A673 (cell line): ENCODE results near the gene ARHGEF39. TPM values are rescaled to one million over a fixed set of nuclear protein-coding genes. Genes with fewer than 3 reads are reported as not detected.

Source experiments
- BruUV-seq: library from RNA; stranded (reverse); fragments of 400-500 nt; replicated peaks from 2 replicates; lab custom pipeline; 2021; lab: Mats Ljungman, UMichigan
- CTCF ChIA-PET: fragments of 300-600 bp; sonication (Branson Sonifier 250); formaldehyde crosslinking; loops from one replicate; lab custom pipeline; 2022; ENCODE audit warnings: antibody characterized with exemption; lab: Charles Lee
- POLR2A ChIA-PET: fragments of 300-600 bp; sonication (Branson Sonifier 250); formaldehyde crosslinking; loops from one replicate; lab custom pipeline; 2022; ENCODE audit warnings: antibody characterized with exemption; ENCODE audit not compliant: low non-redundant PET; lab: Charles Lee
- DNase-seq: peaks from one replicate; pipeline ENCODE4 v3.0.0-alpha.2; 2015; ENCODE audit warnings: low spot score
- H3K27ac ChIP-seq: fragments of 200-600 bp; sonication (generic); 2 replicates; pipeline ENCODE4 v1.5.1; 2016; ENCODE audit warnings: mixed run types, low read depth, mild to moderate bottlenecking, mixed read lengths, antibody characterized with exemption, low read length; ENCODE audit not compliant: poor library complexity, severe bottlenecking
- H3K27me3 ChIP-seq: fragments of 200-600 bp; sonication (generic); replicated peaks from 2 replicates; pipeline ENCODE4 v1.6.1; 2017; ENCODE audit warnings: mixed run types, low read depth, mild to moderate bottlenecking, mixed read lengths, antibody characterized with exemption, low read length; ENCODE audit not compliant: insufficient read depth, poor library complexity
- H3K36me3 ChIP-seq: fragments of 200-600 bp; sonication (generic); 2 replicates; pipeline ENCODE4 v1.6.1; 2016; ENCODE audit warnings: mixed run types, mild to moderate bottlenecking, mixed read lengths, antibody characterized with exemption, low read length; ENCODE audit not compliant: insufficient read depth, poor library complexity, severe bottlenecking
- H3K4me1 ChIP-seq: fragments of 200-600 bp; sonication (generic); 2 replicates; pipeline ENCODE4 v1.6.1; 2017; ENCODE audit warnings: mixed run types, mild to moderate bottlenecking, mixed read lengths, antibody characterized with exemption, low read length; ENCODE audit not compliant: insufficient read depth, poor library complexity, severe bottlenecking
- H3K4me3 ChIP-seq: fragments of 200-600 bp; sonication (generic); 2 replicates; pipeline ENCODE4 v1.5.1; 2016; ENCODE audit warnings: low read depth, mixed run types, mild to moderate bottlenecking, mixed read lengths, low read length; ENCODE audit not compliant: poor library complexity, severe bottlenecking
- H3K9me3 ChIP-seq: fragments of 200-600 bp; sonication (generic); 2 replicates; pipeline ENCODE4 v1.6.1; 2016; ENCODE audit warnings: mixed run types, low read depth, mild to moderate bottlenecking, mixed read lengths, antibody characterized with exemption, low read length; ENCODE audit not compliant: poor library complexity, severe bottlenecking
- CTCF ChIP-seq: fragments of 300-800, 200-600 bp; sonication (generic); conservative IDR thresholded peaks from 2 replicates; pipeline ENCODE4 v1.5.1; 2017; ENCODE audit warnings: low read depth, mild to moderate bottlenecking, antibody characterized with exemption, low read length, moderate library complexity, mixed read lengths
- EZH2 ChIP-seq: fragments of 200-600 bp; sonication (generic); IDR thresholded peaks from 2 replicates; pipeline ENCODE4 v1.6.1; 2017; ENCODE audit warnings: borderline replicate concordance, low read depth, mild to moderate bottlenecking, mixed read lengths, antibody characterized with exemption, low read length; ENCODE audit not compliant: poor library complexity, severe bottlenecking
- intact Hi-C: fragments of 100-400 bp; cut with micrococcal nuclease; formaldehyde crosslinking; loops from one replicate; pipeline ENCODE4 v1.10.0; 2022; ENCODE audit not compliant: unreplicated experiment
- total RNA-seq: library from RNA; stranded (reverse); gene quantifications from 2 replicates; pipeline ENCODE4 v1.2.3, GENCODE V29; 2021

Gene ARHGEF39
- total RNA-seq, 1 experiment from 2014 or later, result 25.0 TPM

DNA sequence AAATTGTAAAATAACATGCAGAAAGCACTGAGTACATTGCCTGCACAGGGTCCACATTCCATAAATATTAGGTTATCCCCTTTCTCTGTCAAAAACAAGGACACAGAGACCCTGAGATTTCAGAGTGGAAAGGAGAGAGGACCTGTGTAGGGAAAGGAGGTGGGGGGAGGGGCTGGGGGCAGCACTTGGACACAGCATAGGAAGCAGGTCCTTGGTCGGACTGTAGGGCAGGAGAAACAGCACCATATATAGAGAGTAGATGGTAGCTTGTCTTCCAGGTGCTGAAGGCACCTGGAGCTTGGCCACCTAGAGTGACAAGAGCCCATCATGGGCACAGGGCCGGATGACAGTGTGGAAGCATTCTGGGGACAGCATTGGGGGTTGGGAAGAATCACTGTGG is 22.3 kb upstream of the ARHGEF39 start:
- H3K9me3 ChIP-seq, result no peaks in the 10 kb centered on the region
- BruUV-seq, result no TSS peak
- POLR2A ChIA-PET, result no interaction called here
- no peak for TF ChIP-seq CTCF
- TF ChIP-seq EZH2, result no peak
- H3K36me3 ChIP-seq, result peaks cover 5% of the 10 kb centered on the region
- H3K4me3 ChIP-seq, result no peak overlapping the region
- CTCF ChIA-PET, result interaction anchor here (1.2 kb wide), 1 partner anchor 9 kb away, joined by 6 read pairs; no protein-coding TSS in a partner anchor
- peaks cover 25% of the 10 kb centered on the region for H3K4me1 ChIP-seq
- H3K27ac ChIP-seq, result no peak overlapping the region
- H3K27me3 ChIP-seq, result no peaks in the 10 kb centered on the region
- no peak for DNase-seq
- intact Hi-C loops, result no loop called here

DNA sequence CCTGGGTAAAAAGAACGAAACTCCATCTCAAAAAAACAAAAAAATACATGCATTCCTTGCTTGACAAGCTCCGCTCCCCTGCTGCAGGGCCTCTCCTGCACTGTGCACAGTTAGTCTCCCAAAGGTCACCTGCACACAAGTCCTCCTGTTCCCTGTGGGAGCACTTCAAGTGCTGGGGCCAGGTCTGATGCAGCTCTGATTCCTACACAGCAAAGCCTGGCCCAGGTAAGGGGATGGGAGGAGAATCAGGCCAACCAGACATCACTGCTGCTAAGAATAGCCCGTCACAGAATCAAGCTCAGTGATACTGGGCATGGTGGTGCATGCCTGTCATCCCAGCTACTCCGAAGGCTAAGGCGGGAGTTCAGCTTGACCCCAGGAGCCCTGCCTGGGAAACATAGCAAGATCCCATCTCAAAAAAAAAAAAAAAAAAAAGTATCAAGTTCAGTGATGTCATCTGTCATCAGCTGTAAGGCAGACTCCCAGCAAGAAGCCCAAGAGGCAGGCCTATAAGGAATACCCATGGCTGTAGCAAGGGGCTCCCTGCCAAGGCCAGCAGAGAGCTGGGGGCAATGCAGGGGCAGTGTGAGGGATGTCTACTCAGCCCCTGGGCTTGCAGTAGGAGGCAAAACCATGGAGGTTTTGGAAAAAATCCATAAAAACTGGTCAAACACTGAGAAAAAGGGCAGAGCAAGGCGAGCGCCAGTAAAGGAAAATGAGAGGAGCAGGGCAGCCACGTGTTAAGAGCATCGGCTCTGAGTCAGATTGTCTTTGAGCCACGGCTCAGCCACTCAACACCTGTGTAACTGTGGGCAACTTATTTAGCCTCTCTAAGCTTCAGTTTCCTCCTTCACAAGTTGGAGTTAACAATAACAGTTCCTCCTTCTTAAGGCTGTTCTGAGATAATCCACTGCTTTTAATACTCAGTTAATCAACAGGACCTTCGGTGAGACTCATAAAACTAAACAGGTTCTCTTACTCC is 21.5 kb upstream of the ARHGEF39 start:
- POLR2A ChIA-PET, result no interaction called here
- H3K27ac ChIP-seq, result no peak overlapping the region
- no peak for DNase-seq
- no peaks in the 10 kb centered on the region for H3K27me3 ChIP-seq
- peaks cover 25% of the 10 kb centered on the region for H3K4me1 ChIP-seq
- no peak for TF ChIP-seq EZH2
- TF ChIP-seq CTCF, result no peak
- intact Hi-C loops, result no loop called here
- CTCF ChIA-PET, result interaction anchor here (0.7 kb wide), 1 partner anchor 306 kb away, joined by 12 read pairs; no protein-coding TSS in a partner anchor
- H3K4me3 ChIP-seq, result no peak overlapping the region
- H3K36me3 ChIP-seq, result peaks cover 5% of the 10 kb centered on the region
- BruUV-seq, result no TSS peak
- H3K9me3 ChIP-seq, result no peaks in the 10 kb centered on the region

- Histone ChIP-seq H3K36me3 (peaks cover 5% of the 10 kb centered on the region), H3K4me3 (no peak overlapping the region), H3K27me3 (no peaks in the 10 kb centered on the region), H3K9me3 (no peaks in the 10 kb centered on the region), H3K4me1 (peaks cover 25% of the 10 kb centered on the region), H3K27ac (no peak overlapping the region)
- TF ChIP-seq CTCF (no peak), EZH2 (no peak)
- intact Hi-C loops, result no loop called here
- DNase-seq, result no peak
- POLR2A ChIA-PET, result no interaction called here
- CTCF ChIA-PET, result no interaction called here
- no TSS peak for BruUV-seq
Measured at GRCh38 chr9:35685506-35685905, 20.5 kb upstream of the ARHGEF39 start.
